HG02798 (cell line): ENCODE results near the gene UTS2R.

Source experiments
- ATAC-seq: cut with Tn5 transposase; IDR thresholded peaks from one replicate; pipeline ENCODE4 v1.9.1; 2021; ENCODE audit warnings: mild to moderate bottlenecking; ENCODE audit not compliant: unreplicated experiment, poor library complexity

UTS2R gene

DNA sequence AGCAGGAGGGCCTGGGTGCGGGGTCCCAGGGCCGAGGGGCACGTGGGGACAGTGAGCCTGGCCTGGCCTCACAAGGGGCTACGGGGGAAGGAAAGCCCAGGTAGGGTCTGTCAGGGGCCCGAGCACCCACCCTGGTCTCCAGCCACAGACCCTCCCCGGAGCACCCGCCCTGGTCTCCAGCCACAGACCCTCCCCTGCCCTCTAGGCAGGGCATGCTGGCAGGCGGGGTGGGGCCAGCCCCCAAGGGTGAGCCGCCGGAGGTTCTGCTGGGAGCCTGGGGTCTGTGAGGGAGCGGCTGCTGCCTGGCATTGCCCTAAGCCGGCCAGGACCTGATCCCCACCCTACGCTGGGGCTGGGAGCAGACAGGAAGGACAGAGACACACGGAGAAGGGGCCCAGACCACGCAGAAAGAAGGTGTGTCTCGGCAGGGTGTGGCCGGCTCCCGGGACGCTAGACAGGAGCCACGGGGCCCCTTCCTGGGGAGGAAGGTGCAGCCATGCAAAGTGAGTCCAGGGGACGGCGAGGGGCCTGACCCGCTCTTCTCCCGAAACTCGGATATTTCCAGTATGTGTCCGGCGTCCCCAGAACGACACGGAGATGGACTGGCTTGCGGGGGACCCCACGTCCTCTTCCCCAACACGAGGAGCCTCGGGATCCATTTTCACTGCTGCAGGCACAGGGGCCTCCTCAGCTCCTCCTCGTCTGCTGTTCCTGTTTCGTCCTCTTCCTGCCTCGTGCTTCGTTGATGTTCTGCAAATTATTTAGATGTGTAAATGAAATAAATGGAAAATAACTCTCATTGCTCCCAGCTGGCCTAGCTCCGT, 15.5 kb downstream of the UTS2R start:
- ATAC-seq: no peak

DNA sequence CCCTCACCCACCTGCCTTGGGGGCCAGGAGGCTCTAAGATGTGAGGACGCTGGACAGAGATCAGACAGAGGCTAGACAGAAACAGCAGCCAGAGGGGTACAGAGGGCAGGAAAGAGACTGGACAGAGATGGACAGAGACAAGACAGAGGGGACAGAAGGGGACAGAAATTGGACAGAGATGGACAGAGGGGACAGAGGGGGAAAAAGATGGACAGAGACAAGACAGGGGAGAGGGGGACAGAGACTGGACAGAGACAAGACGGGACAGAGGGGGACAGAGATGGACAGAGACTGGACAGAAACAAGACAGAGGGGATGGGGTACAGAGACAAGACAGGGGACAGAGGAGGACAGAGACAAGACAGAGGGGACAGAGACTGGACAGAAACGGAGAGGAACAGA, 16.1 kb downstream of the UTS2R start:
- ATAC-seq: no peak

DNA sequence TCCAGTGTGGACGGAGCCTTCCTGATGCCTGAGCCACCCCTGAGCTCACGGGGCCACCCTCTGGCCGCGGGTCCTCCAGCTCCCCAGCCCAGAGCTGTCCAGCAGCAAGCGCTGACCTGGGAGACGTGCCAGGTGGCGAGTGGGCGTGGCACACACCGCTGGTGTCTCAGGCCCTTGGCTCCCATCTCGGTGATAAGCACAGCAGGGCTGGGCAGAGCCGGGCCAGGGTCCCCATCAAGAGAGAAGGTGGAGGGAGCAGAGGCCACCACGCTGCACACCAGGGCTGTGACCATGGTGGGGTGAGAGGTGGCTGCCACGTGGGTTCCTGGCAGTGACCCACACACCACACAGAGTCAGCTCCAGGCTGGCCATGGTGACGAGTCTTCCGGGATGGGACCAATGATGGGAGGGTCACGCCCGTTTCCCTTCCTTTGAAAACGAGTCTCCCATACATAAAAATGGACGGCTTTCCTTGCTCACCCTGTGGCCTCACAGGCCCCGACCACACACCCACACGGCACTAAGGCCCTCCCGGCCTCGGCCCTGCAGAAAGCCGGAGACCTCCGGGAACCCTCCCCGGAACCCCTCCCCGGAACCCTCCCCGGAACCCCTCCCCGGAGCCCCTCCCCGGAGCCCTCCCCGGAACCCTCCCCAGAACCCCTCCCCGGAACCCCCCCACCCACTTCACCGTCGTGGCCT, 16.8 kb downstream of the UTS2R start:
- ATAC-seq: no peak

DNA sequence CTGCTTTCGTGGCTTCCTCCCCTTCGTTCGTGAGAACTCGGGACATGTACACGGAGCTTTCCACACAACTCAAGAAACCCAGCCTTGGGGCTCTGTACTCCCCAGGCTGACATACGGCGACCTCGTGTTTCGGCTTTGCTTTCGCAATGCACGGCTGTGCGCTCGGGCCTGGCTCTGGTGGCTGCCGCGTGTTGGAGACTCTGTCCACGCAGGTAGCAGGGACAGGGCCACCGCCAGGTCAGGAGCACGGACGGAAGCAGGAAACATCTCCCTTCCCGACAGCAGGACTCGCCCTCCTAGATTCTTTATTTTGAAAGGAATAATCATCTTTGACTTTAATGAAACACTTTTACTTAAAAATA, 17.3 kb downstream of the UTS2R start:
- no peak for ATAC-seq

GRCh38 chr17:82389379-82389778, 17.8 kb downstream of the UTS2R start:
- no peak for ATAC-seq

DNA sequence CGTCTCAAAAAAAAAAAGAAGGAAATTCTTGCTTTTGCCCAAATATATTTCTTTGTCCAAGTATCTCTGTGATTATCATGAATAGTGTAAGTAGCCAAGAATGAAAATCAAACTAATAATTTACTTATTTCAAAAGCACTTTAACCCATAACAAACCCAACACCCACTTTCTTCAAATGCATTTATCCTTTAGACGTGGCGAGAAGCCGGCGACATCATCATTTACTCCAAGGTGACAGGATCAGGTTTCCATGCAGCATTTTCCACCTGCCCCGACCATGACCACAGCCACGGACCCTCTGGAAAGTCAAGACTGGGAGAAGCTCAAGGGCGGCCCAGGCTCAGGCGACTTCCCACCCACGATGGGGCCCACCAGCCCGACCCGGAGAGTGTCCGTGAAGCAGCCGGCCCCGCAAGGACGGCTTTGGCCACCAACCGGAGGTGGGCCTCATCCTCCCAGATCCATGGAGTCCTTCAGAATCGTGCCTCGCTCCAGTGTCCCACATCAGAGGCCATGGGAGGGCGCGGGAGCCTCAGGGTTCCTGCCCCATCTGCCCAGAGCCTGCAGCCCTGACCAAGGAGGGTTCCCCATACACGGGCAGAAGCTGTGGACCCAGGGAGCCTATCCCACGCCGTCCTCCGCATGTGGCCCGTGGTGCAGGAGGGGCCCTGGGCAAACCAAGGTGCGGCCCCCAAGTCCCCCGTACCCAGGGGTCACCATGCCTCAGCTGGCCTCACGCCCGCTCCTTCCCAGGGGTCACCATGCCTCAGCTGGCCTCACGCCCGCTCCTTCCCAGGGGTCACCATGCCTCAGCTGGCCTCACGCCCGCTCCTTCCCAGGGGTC, 18.7 kb downstream of the UTS2R start:
- no peak for ATAC-seq

GRCh38 chr17:82390860-82391435, 19.4 kb downstream of the UTS2R start:
- ATAC-seq: no peak

DNA sequence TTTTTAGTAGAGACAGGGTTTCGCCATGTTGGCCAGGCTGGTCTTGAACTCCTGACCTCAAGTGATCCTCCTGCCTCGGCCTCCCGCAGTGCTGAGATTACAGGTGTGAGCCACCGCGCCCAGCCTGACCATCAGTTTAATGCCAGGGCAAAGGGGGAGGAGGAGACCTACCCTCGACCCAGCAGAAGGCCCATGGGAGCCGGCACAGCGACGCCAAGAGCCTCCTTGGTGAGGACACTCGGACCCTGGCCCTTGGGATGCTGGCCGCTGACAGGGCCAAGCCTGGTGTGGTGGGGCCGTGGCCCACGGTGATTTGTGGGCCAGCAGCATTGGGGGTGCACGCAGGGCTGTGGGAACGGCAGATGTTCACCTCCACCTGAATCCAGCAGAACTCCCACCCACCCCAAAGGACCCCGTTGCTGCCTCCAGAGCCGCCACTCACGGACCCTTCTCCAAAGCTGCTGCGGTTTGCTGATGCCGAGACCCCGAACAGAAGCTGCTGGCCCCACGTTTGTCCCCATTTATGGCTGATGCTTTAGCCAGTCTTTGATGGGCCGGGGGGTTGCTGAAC, 20.0 kb downstream of the UTS2R start:
- ATAC-seq: no peak

GRCh38 chr17:82392209-82392920, 20.8 kb downstream of the UTS2R start:
- no peak for ATAC-seq

DNA sequence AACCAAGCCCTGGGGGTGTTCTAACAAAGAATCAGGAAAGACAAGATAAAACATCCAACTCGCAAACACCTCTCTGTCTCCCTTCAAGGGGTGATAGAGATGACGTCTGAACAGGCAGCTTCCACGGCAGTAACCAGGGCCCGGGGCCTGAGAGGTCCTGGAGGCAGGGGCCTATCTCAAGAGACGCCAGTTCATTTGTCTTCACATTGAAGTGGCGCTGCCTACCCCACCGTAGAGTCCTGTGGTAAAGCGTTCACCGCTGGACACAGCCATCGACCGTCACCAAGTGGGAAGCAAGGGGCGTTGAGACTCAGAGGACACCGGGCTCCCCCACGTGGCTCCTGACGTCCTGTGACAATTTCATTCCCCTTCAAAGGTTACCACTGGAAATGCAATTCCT, 21.4 kb downstream of the UTS2R start:
- ATAC-seq: no peak

DNA sequence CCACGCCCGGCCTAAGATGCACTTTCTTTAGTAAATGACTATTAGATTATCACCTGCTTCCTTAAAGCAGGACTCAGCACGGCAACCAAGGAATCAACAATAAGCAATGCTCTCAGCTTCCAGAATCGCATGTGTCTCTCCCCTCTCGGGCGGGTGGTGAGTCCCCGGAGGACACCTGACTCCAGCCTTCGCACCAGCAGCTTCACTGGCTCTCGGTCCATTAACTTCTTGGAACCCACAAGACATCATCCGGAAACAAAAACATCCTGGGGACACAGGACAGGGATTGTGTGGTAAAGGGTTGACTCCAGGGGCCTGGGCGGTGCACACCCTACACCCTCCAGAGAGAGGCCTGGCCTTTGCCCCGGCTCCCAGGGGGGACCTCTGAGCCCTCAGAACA, 22.7 kb downstream of the UTS2R start:
- ATAC-seq: no peak

DNA sequence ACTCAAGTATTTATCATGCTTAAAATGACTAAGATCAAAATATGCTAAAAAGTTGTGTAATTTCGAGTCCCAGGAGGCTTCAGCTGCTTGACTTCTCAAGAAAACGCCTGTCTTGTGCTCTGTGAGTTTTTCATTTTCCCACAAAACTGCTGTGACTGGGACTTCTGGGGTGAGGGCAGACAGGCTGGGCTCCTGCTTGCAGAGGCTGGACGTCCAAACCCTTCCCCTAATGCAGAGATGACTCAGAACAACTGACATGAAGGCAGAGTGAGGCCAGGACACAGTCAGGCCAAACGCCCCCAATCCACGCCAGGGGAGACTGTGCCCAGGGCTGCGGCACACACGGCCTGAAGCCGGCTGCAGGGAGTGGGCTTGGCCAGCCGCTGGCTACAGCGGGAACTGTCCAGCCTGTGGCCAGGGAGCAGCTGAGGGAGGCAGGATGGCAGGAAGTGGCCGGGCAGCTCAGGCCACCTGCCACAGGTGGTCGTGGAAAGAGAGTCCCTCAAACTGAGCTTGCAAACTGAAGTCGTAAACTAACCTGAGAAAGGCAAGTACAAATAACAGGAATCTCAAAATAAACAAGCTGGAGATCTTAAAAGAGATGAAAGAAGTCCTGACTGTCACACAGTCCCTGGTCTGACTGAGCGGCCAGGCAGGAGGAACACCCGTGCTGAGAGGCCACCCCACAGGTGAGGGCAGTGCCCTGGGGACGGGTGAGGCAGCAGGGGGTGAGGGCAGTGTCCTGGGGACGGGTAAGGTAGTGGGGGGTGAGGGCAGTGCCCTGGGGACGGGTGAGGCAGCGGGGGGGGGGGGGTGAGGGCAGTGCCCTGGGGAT, 25.3 kb downstream of the UTS2R start:
- ATAC-seq: no peak

- ATAC-seq: no peak
Measured at GRCh38 chr17:82397449-82398335, 26.1 kb downstream of the UTS2R start.

DNA sequence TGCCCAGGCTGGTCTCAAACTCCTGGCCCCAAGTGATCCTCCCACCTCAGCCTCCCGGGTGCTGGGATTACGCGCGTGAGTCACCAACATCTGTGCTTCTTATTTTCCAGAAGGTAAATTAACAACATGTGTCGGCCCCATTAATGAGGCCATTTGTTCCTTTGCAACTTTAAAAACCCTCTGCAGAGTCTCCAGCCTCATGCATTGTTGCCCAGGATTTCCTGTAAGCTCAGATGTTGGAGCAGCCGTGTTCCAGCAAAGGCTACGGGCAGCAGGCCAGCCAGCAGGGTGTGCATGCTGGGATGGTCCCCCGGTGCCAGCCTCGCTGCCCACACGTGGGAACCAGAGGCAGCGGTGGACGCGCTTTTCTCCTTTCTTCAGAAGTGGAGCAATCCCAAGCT, 27.5 kb downstream of the UTS2R start:
- no peak for ATAC-seq

DNA sequence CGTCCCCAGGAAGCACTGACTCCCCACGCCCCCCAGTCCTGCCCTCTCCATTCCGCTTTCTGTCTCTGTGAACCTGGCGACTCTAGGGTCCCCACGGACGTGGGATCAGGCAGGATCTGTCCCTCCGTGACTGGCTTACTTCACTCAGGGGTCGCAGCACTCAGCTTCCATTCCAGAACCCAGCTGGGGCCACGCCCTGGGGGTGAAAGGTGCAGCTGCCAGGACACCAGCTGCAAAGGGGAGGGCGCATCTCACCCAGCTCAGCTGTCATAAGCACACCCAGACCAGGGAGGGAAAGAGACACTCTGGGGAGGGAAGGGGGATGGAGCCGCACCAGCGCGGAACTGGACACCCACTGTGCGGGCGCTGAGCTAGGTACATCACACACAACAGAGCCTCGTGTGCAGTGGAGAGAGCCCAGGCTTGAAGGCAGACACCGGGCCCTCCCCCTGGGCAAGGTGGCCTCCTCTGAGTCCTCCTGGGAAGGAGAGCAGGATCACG, 28.1 kb downstream of the UTS2R start:
- no peak for ATAC-seq

GRCh38 chr17:82400206-82400605, 28.6 kb downstream of the UTS2R start:
- no peak for ATAC-seq

DNA sequence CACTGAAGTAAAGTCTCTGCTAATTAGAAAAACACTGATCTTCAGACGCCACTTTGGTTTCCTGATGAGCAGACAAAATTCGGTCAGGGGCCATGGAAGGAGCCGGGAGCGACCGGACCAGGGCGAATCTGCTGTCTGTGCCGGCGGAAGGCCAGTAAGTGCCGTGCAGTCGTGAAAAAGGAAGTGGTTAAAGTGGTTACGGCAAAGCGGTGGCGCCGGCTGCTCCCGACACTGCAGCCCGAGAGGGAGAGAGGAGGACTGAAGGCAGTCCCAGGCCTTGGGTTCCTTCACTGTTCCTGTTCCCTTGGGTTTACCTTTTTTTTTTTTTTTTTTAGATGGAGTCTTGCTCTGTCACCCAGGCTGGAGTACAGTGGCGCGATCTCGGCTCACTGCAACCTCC, 29.3 kb downstream of the UTS2R start:
- ATAC-seq: no peak

GRCh38 chr17:82402865-82403264, 31.3 kb downstream of the UTS2R start:
- peak; percentile 74 for ATAC-seq
